H1 (cell line): Measurements from ENCODE around the gene BCO1. TPM values are rescaled to one million over a fixed set of nuclear protein-coding genes. Genes with fewer than 3 reads are reported as not detected.

ENCODE experiments used
- CTCF ChIA-PET: fragments of 300-600 bp; sonication (Branson Sonifier 250); formaldehyde crosslinking; loops from one replicate; lab custom pipeline; 2021; ENCODE audit not compliant: partially characterized antibody; lab: Charles Lee
- POLR2A ChIA-PET: fragments of 300-600 bp; sonication (Branson Sonifier 250); formaldehyde crosslinking; loops from one replicate; lab custom pipeline; 2021; ENCODE audit warnings: inconsistent platforms; ENCODE audit not compliant: partially characterized antibody; lab: Charles Lee
- DNase-seq, 2 experiments: peaks; one replicate each; pipeline versions ENCODE4 v3.0.0 to v3.0.0-alpha.2; 2010 to 2022; ENCODE audit warnings: low spot score in 2 of 2, low read depth in 1 of 2, mixed read lengths in 1 of 2
- FAIRE-seq: peaks from 2 replicates; lab custom pipeline; 2011; peaks lifted over from hg19 to GRCh38; lab: Jason Lieb, UNC
- H2AFZ ChIP-seq: 2 replicates; pipeline ENCODE4 v1.8.1; 2012; ENCODE audit warnings: low read length, inconsistent platforms
- H2AK5ac ChIP-seq: 2 replicates; pipeline ENCODE4 v1.6.1; 2013; ENCODE audit warnings: low read depth, low read length
- H2BK120ac ChIP-seq: replicated peaks from 2 replicates; pipeline ENCODE3; 2013; ENCODE audit warnings: low read depth, low read length, inconsistent platforms
- H2BK12ac ChIP-seq: 2 replicates; pipeline ENCODE4 v1.6.1; 2013; ENCODE audit warnings: low read depth, low read length
- H2BK15ac ChIP-seq: 2 replicates; pipeline ENCODE4 v1.6.1; 2013; ENCODE audit warnings: low read length
- H2BK20ac ChIP-seq: 2 replicates; pipeline ENCODE4 v1.6.1; 2013; ENCODE audit warnings: low read length
- H2BK5ac ChIP-seq: 2 replicates; pipeline ENCODE4 v1.6.1; 2013; ENCODE audit warnings: low read depth, low read length
- H3K14ac ChIP-seq: 2 replicates; pipeline ENCODE4 v1.6.1; 2013; ENCODE audit warnings: inconsistent platforms; ENCODE audit not compliant: insufficient read length
- H3K18ac ChIP-seq: 2 replicates; pipeline ENCODE4 v1.6.1; 2013; ENCODE audit warnings: low read length; ENCODE audit errors: extremely low read depth
- H3K23ac ChIP-seq: 2 replicates; pipeline ENCODE4 v1.6.1; 2013; ENCODE audit warnings: inconsistent platforms; ENCODE audit not compliant: insufficient read length
- H3K23me2 ChIP-seq: 2 replicates; pipeline ENCODE4 v1.6.1; 2013; ENCODE audit warnings: low read depth, low read length
- H3K27ac ChIP-seq: 2 replicates; pipeline ENCODE4 v1.6.1; 2011; ENCODE audit warnings: low read depth, low read length, inconsistent platforms
- H3K27me3 ChIP-seq, 4 experiments: replicated peaks in 1 of 4; 1 replicate in 1 of 4; 2 replicates in 3 of 4; pipeline versions ENCODE4 v1.6.1 to v1.8.1; 2011 to 2013; ENCODE audit warnings: low read length in 3 of 4, mild to moderate bottlenecking in 3 of 4, inconsistent platforms in 2 of 4, mixed read lengths in 2 of 4, moderate library complexity in 1 of 4; ENCODE audit not compliant: control insufficient read depth in 3 of 4, insufficient read depth in 3 of 4; ENCODE audit errors: extremely low read depth in 1 of 4
- H3K36me3 ChIP-seq, 4 experiments: 2 replicates each; pipeline versions ENCODE4 v1.6.1 to v1.8.1; 2011 to 2013; ENCODE audit warnings: mild to moderate bottlenecking in 4 of 4, low read length in 3 of 4, moderate library complexity in 2 of 4, control low read depth in 1 of 4, inconsistent platforms in 1 of 4; ENCODE audit not compliant: insufficient read depth in 4 of 4, control insufficient read depth in 2 of 4
- H3K4ac ChIP-seq: replicated peaks from 2 replicates; pipeline ENCODE3; 2013; ENCODE audit warnings: low read length, low read depth, mixed read lengths, inconsistent platforms; ENCODE audit not compliant: insufficient read length
- H3K4me1 ChIP-seq, 4 experiments: replicated peaks in 1 of 4; 1 replicate in 1 of 4; 2 replicates in 3 of 4; pipeline versions ENCODE4 v1.6.1 to v1.8.1; 2011 to 2013; ENCODE audit warnings: low read length in 3 of 4, inconsistent platforms in 2 of 4, mixed read lengths in 1 of 4; ENCODE audit not compliant: insufficient read depth in 4 of 4, control insufficient read depth in 3 of 4
- H3K4me2 ChIP-seq, 2 experiments: 2 replicates each; pipeline versions ENCODE4 v1.6.1 to v1.8.1; 2011 to 2013; ENCODE audit warnings: low read depth in 2 of 2, low read length in 2 of 2, control low read depth in 1 of 2, inconsistent platforms in 1 of 2, mild to moderate bottlenecking in 1 of 2; ENCODE audit not compliant: insufficient read depth in 1 of 2
- H3K4me3 ChIP-seq, 4 experiments: fragments of 200-600, 300-600 bp in 1 of 4; sonication (generic), shearing (Covaris generic), sonication (Bioruptor Twin) in 1 of 4; 2 replicates each; pipeline versions ENCODE4 v1.5.1 to v1.8.1; 2011 to 2016; ENCODE audit warnings: low read length in 4 of 4, low read depth in 3 of 4, control low read depth in 2 of 4, inconsistent platforms in 2 of 4, mild to moderate bottlenecking in 2 of 4, mixed read lengths in 1 of 4, moderate library complexity in 1 of 4; ENCODE audit not compliant: insufficient read depth in 2 of 4; ENCODE audit errors: extremely low read depth in 1 of 4
- H3K56ac ChIP-seq: replicated peaks from 2 replicates; pipeline ENCODE3; 2013; ENCODE audit warnings: low read depth, mild to moderate bottlenecking, mixed read lengths, low read length, inconsistent platforms; ENCODE audit not compliant: insufficient read length
- H3K79me1 ChIP-seq: 2 replicates; pipeline ENCODE4 v1.6.1; 2013; ENCODE audit warnings: low read depth, low read length, control low read depth
- H3K79me2 ChIP-seq, 2 experiments: 2 replicates each; pipeline versions ENCODE4 v1.6.1 to v1.8.1; 2012 to 2013; ENCODE audit warnings: low read length in 2 of 2, mild to moderate bottlenecking in 2 of 2, inconsistent platforms in 1 of 2; ENCODE audit not compliant: insufficient read depth in 2 of 2, control insufficient read depth in 1 of 2
- H3K9ac ChIP-seq, 4 experiments: replicated peaks in 1 of 4; 1 replicate in 1 of 4; 2 replicates in 3 of 4; pipeline versions ENCODE4 v1.6.1 to v1.8.1; 2011 to 2013; ENCODE audit warnings: low read depth in 3 of 4, low read length in 3 of 4, control low read depth in 2 of 4, mild to moderate bottlenecking in 2 of 4, moderate library complexity in 2 of 4, inconsistent platforms in 1 of 4; ENCODE audit errors: extremely low read depth in 1 of 4
- H3K9me3 ChIP-seq, 2 experiments: 2 replicates each; pipeline versions ENCODE4 v1.6.1 to v1.8.1; 2012 to 2013; ENCODE audit warnings: mild to moderate bottlenecking in 2 of 2, moderate library complexity in 2 of 2, control low read depth in 1 of 2, inconsistent platforms in 1 of 2, low read depth in 1 of 2, low read length in 1 of 2, mixed read lengths in 1 of 2; ENCODE audit not compliant: insufficient read depth in 2 of 2
- H4K20me1 ChIP-seq, 2 experiments: replicated peaks in 1 of 2; 2 replicates each; pipeline versions ENCODE3 to v1.8.1; 2011 to 2013; ENCODE audit warnings: inconsistent platforms in 2 of 2, low read length in 2 of 2, mild to moderate bottlenecking in 1 of 2; ENCODE audit not compliant: insufficient read depth in 2 of 2, control insufficient read depth in 1 of 2
- H4K5ac ChIP-seq: 2 replicates; pipeline ENCODE4 v1.6.1; 2013; ENCODE audit warnings: low read length, low read depth, mixed read lengths, inconsistent platforms; ENCODE audit not compliant: insufficient read length
- H4K8ac ChIP-seq: 2 replicates; pipeline ENCODE4 v1.8.0; 2013; ENCODE audit warnings: mild to moderate bottlenecking, moderate library complexity, low read length, inconsistent platforms; ENCODE audit not compliant: insufficient read depth; ENCODE audit errors: extremely low read depth
- H4K91ac ChIP-seq: replicated peaks from 2 replicates; pipeline ENCODE3; 2013; ENCODE audit warnings: low read length, mixed read lengths, inconsistent platforms; ENCODE audit not compliant: insufficient read length
- MAFK ChIP-seq: IDR thresholded peaks from 2 replicates; pipeline ENCODE4 v1.6.1; 2012; ENCODE audit warnings: low read depth, mild to moderate bottlenecking, improper control_type of control experiment, low read length
- WGBS, 2 experiments: shearing (Covaris generic) in 1 of 2; methylation state at CpG; one replicate each; pipeline versions ENCODE4 v1.1.6 to v1.1.7; 2013 to 2015; ENCODE audit warnings: low lambda C conversion rate in 2 of 2, mixed read lengths in 2 of 2, inconsistent platforms in 1 of 2, low coverage in 1 of 2, missing lambda C conversion rate in 1 of 2; ENCODE audit not compliant: insufficient replicate concordance in 2 of 2, insufficient coverage in 1 of 2, insufficient read length in 1 of 2; ENCODE audit errors: extremely low coverage in 1 of 2, missing lambda C conversion rate in 1 of 2; 5-methylcytosine and 5-hydroxymethylcytosine counted together
- polyA plus RNA-seq, 7 experiments: library from polyadenylated mRNA; depleted of rRNA in 3 of 7; stranded (reverse) in 5 of 7; unstranded in 2 of 7; fragments of >200 nt in 5 of 7; fragments of 200-250 nt in 2 of 7; gene quantifications; 1 replicate in 5 of 7; 2 replicates in 1 of 7; 4 replicates in 1 of 7; pipeline versions ENCODE4 v1.2.1 to v1.2.3, GENCODE V29; 2011 to 2013; ENCODE audit warnings: missing spikeins in 2 of 7, mixed read lengths in 2 of 7
- total RNA-seq: library from RNA; stranded (reverse); fragmentation: NEBNext Ultra II Directional; extraction: Animal tissue kit (Norgen Biotek cat#: 25700); gene quantifications from 2 replicates; pipeline ENCODE4 v1.2.1, GENCODE V29; 2021

BCO1 gene
- total and polyA plus RNA-seq, 2 of the 8 experiments (the other 6 are each of a cell fraction or from before 2014, with no cell fraction given), result 0.21 TPM; not detected in 1

DNA sequence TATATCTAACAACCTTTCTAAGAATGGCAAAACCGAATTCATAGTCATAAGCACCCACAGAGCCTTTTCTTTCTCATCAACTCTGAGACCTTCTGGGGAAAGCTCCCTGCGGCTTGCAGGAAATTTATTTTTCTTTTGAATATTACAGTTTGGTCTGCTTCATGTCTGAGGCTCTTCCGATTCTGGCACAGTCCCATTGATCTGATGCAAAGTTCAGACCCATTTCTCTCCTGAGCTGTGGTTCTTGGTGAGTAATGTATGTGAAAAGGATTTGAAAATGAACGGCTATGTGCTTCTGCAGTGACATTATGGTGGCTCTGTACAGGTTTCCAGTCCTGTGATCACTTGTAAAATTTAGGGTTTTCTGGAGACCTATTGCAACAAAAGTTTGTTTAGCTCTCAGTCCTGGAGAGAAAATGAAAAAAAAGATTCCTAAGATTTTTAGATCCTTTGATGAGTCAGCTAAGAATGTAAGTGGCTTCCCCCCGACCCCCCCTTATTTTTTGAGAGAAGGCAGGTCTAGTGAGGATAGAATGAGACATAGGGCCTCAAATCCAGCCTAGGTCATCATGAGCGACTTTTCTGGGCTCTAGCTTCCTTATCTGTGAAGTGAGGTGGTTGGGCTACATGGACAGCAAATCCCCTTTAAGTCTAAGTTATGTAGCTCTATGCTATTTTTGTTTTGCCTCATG is 80.9 kb downstream of the BCO1 start:
- Histone ChIP-seq H2AK5ac (no peak overlapping the region), H3K4me3 (no peak overlapping the region), H3K23ac (no peak overlapping the region), H4K5ac (no peak overlapping the region), H2BK15ac (no peak overlapping the region), H3K4ac (no peak overlapping the region), H3K4me1 (peaks cover 0 to 5% (median 3%) of the 10 kb centered on the region in 4 experiments; a peak in 4 of 7 replicates), H3K23me2 (peaks cover 7% of the 10 kb centered on the region), H3K27ac (no peak overlapping the region), H2BK5ac (no peak overlapping the region), H4K91ac (no peak overlapping the region), H4K20me1 (peaks cover 7 to 13% of the 10 kb centered on the region in 2 experiments), H3K14ac (no peak overlapping the region), H2BK20ac (no peak overlapping the region), H3K9me3 (no peaks in the 10 kb centered on the region), H3K79me1 (peaks cover 4% of the 10 kb centered on the region; the same call in 1 of the 2 replicates), H3K56ac (no peak overlapping the region), H3K9ac (no peak overlapping the region), H4K8ac (no peak overlapping the region), H2BK120ac (no peak overlapping the region), H3K79me2 (peaks cover 9 to 86% of the 10 kb centered on the region in 2 experiments), H2BK12ac (no peak overlapping the region), H3K27me3 (no peaks in the 10 kb centered on the region), H2AFZ (no peak overlapping the region), H3K36me3 (no peaks in the 10 kb centered on the region), H3K4me2 (no peak overlapping the region), H3K18ac (no peak overlapping the region)
- TF ChIP-seq MAFK, result no peak
- ChIA-PET POLR2A (interaction anchor here (0.6 to 1.8 kb wide), 3 partner anchors 8 to 105 kb away, joined by 3 to 5 read pairs (median 4); no protein-coding TSS in a partner anchor), CTCF (interaction anchor here (0.6 to 1.5 kb wide), 10 partner anchors 11 to 417 kb away, joined by 3 to 4 read pairs (median 3); no protein-coding TSS in a partner anchor)
- DNase-seq, result no peak
- no peak for FAIRE-seq
- 78% methylated on average over 6 of the region's 6 CpGs; no CpG with 5 or more reads in 1 of the 2 experiments for WGBS, 2 experiments
